Dendritic cell treated with granulocyte-macrophage colony-stimulating factor and Interleukin-4, amounts not matched to agents 40 ng/mL and 50 ng/mL, for 4 days (primary cell): Measurements from ENCODE around the gene RAE1.

ENCODE experiments used
- H3K27ac Mint-ChIP-seq: one replicate; pipeline ENCODE4 v1.8.0; 2022; ENCODE audit warnings: mild to moderate bottlenecking, mixed read lengths
- H3K27me3 Mint-ChIP-seq: one replicate; pipeline ENCODE4 v1.8.0; 2022; ENCODE audit warnings: mild to moderate bottlenecking, mixed read lengths
- H3K36me3 Mint-ChIP-seq: one replicate; pipeline ENCODE4 v1.8.0; 2022; ENCODE audit warnings: low read depth, mixed read lengths
- H3K4me1 Mint-ChIP-seq: one replicate; pipeline ENCODE4 v1.8.0; 2022; ENCODE audit warnings: low read depth, mixed read lengths
- H3K4me3 Mint-ChIP-seq: one replicate; pipeline ENCODE4 v1.8.0; 2022; ENCODE audit warnings: mild to moderate bottlenecking, moderate library complexity, mixed read lengths
- H3K9me3 Mint-ChIP-seq: one replicate; pipeline ENCODE4 v1.8.0; 2022; ENCODE audit warnings: mixed read lengths
- intact Hi-C: fragments of 100-400 bp; cut with micrococcal nuclease; formaldehyde crosslinking; loops from one replicate; pipeline ENCODE4 v1.15.0; 2022

RAE1 gene

DNA sequence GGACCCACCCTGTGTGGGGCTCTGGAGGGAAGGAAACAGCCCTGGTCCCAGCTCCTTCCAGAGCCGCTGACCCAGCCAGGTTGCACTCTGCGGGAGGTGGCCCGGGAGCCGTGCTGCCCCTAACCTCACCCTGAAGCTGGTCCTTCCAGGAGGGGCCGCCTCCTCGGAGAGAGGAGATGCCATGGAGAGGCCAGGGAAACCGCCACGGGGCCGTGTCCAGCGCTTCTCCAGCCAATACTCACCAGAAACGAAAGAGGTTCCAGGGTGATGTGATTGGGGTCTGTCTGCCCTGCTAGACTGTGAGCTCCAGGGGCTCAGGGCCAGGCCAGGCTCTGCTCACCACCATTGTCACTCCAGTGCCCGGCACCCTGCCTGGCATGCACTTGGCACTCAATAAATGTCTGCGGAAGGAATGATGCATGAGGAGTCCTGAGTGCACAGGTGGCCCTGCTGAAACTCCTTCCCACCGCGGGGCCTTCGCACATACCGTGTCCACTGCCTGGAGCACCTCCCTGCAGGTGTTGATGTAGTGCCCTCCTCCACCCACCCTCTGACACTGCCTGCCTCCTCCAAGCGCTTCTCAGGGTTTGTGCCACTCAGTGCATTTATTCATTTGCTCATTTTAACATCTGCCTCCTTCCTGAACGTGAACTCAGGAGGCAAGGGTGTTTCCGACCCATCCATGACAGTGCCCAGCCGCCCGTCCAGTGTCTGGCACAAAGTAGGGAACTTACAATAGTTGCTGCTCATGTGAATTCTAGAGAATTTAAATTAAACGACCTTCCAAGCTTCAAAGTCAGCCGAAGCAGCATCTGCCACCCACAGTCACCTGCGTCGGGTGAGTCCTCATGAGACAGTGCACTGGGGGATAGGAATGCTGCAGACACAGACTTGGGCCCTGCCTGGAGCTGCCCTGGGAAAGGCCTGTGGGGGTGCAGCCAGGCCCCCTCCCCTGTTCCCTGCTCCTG is 70.5 kb downstream of the RAE1 start:
- intact Hi-C loops = no loop called here
- H3K27me3 Mint-ChIP-seq = peaks cover 12% of the 10 kb centered on the region
- H3K36me3 Mint-ChIP-seq = no peaks in the 10 kb centered on the region
- peaks cover 20% of the 10 kb centered on the region for H3K4me1 Mint-ChIP-seq
- H3K4me3 Mint-ChIP-seq = no peak overlapping the region
- H3K9me3 Mint-ChIP-seq = no peaks in the 10 kb centered on the region
- H3K27ac Mint-ChIP-seq = no peak overlapping the region

DNA sequence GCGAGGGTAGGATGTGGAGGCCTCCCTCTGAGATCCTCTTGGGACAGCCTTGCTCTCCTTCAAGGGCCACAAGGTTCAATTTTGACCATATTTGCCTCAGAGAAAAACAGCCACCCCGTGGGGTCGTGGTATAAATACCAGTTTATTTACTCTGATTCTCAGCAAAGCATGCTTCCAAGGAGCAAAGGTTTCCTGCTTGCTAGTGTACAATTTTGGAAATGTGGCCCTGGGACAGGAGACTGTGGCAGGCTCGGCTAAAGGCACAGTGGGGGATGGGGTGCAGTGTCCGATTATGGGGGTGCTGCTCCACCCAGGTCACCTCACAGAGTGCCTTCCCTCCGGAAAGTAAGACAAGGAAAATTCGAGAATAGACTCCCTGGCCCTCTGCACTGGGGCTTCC is 71.2 kb downstream of the RAE1 start:
- intact Hi-C loops = no loop called here
- Mint-ChIP-seq H3K4me3 (no peak overlapping the region), H3K36me3 (no peaks in the 10 kb centered on the region), H3K4me1 (peaks cover 13% of the 10 kb centered on the region), H3K27me3 (peaks cover 9% of the 10 kb centered on the region), H3K9me3 (no peaks in the 10 kb centered on the region), H3K27ac (no peak overlapping the region)

DNA sequence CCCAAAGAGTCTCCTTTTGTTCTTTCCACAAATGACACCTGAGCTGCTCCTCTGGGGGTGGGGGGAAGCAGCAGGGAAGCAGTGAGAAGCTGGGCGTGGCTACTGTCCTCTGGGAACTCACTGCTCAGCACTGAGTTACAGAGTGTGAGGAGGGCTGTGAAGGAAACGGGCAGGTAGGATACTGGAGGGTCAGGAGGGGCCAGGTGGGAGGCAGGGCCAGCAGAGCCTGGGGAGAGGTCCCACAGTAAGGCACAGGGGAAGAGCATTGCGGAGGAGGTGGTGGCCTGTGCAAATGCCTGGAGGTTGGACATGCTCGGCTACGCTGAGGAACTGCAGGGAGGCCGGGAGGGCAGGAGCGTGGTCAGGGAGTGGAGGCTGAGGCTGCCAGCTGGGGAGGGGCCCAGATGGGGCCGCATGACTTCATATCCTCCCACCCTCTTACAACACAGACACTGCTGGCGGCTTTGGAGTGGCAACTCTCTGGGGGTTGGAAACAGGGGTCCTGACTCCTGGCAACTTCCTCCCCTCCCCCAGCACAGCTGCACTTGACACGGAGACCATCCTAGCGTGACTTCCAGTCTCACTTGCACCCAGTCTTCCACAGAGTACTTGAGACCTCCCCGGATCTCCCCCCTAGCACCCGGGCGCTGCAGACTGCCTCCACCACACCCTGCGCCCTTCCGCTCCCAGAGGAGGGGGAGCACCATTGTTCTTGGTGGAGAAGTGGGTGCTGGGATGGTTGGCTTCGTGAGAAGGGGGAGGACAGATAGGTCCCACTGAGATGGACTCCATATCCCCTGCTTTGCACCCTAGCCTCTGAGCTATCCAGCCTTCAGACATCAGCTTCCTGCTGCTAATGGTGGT is 74.3 kb downstream of the RAE1 start:
- no peak overlapping the region for H3K4me3 Mint-ChIP-seq
- H3K9me3 Mint-ChIP-seq = no peaks in the 10 kb centered on the region
- peak overlapping the region; percentile 30 for H3K27ac Mint-ChIP-seq
- intact Hi-C loops = no loop called here
- peaks cover 31% of the 10 kb centered on the region for H3K4me1 Mint-ChIP-seq
- peaks cover 7% of the 10 kb centered on the region for H3K27me3 Mint-ChIP-seq
- H3K36me3 Mint-ChIP-seq = no peaks in the 10 kb centered on the region

DNA sequence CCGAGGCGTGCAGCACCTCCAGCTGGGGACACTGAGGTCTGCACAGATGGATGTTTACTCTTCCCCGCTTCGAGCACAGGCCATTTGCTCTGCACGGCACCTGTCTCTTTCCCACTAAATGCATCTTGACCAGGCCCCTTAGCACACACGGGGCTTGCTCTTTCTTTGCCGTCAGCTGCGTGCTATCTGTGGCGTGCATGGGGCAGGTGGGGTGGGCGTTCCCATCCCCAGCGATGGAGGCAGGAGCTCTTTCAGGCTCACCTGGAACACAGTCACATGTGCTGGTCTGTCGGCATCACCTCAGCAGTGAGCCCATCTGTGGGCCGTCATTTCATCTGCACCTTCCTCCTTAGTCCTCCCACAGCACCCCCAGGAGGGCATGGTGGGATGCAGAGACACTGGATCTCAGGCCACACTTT is 75.2 kb downstream of the RAE1 start:
- no peak overlapping the region for H3K4me3 Mint-ChIP-seq
- no peaks in the 10 kb centered on the region for H3K36me3 Mint-ChIP-seq
- H3K27me3 Mint-ChIP-seq = peaks cover 7% of the 10 kb centered on the region
- H3K27ac Mint-ChIP-seq = no peak overlapping the region
- H3K9me3 Mint-ChIP-seq = no peaks in the 10 kb centered on the region
- intact Hi-C loops = no loop called here
- peaks cover 38% of the 10 kb centered on the region for H3K4me1 Mint-ChIP-seq

DNA sequence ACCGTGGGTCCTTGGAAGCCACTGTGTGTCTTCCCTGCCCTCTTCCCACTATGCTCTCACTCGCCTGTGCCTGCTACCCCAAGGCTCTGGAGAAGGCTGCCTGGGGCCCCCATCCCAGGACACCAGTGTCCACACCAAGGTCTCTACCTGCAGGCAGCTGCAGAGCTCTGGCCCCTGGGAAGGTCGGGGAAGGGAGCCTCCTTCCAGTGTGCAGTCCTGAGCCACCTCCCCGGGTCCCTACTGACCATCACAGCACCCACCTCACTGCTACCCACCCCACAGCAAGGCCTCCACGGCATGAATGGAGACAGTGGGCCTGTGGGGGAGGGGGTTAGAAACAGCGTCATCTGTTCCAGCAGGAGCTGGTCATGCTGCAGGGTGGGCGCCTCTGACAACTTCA is 75.8 kb downstream of the RAE1 start:
- Mint-ChIP-seq H3K36me3 (no peaks in the 10 kb centered on the region), H3K27ac (no peak overlapping the region), H3K27me3 (peaks cover 5% of the 10 kb centered on the region), H3K4me1 (peaks cover 43% of the 10 kb centered on the region), H3K4me3 (no peak overlapping the region), H3K9me3 (no peaks in the 10 kb centered on the region)
- intact Hi-C loops = no loop called here

DNA sequence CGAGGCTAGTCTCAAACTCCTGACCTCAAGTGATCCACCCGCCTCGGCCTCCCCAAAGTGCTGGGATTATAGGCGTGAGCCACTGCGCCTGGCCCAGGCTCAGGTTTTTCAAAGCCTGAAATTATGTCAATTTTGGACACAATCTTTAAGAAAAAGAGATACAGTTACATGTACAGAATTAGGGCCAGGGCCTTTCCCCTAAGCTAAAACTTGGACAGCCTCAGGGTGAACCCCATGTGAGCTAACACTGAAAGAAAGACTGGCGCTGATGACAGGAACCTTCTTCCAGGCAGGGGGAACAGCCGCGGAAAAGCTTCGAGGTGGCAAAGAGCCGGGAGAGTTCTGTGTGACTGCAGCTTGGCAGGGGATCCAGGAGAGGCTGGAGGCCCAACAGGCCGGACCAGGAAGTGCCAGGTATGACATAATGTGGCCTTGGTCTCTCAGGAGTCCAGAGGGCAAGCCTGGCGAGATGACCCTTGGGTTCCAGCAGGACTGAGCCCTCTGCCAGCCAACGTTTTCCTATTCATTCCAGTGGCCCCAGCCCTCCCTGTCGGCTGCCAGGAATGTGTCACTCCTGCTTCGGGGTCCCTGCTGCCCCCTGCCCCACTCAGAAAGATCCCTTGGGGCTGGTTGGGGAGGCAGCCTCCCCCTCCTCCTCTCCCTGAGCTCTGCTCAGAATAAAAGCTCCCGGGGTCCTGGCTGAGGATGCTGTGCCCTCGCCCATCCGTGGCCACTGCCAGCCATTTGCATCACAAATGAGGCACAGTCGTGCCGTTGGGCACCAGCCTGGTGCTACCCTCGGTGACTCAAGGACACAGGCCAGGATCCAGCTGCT is 77.5 kb downstream of the RAE1 start:
- no peaks in the 10 kb centered on the region for H3K36me3 Mint-ChIP-seq
- H3K4me3 Mint-ChIP-seq = no peak overlapping the region
- H3K9me3 Mint-ChIP-seq = no peaks in the 10 kb centered on the region
- no peak overlapping the region for H3K27ac Mint-ChIP-seq
- H3K27me3 Mint-ChIP-seq = peaks cover 4% of the 10 kb centered on the region
- peaks cover 60% of the 10 kb centered on the region for H3K4me1 Mint-ChIP-seq
- intact Hi-C loops = no loop called here
